HL-60/S4 treated with retinoic acid at 250 ng/mL for 4 days and 3 days (cell line): ENCODE results near the gene CPNE4.
"Not testable (repeated sequence)": the region's sequence is repeated elsewhere in the genome, so short reads cannot be mapped to it uniquely, and the experiment has no call there.

ENCODE experiments used
- in situ Hi-C: fragments of 300-500 bp; cut with MboI; formaldehyde crosslinking; loops from 2 replicates; pipeline ENCODE4 v1.7.0; 2022; ENCODE audit warnings: low sequenced_read_pairs

Gene CPNE4

DNA sequence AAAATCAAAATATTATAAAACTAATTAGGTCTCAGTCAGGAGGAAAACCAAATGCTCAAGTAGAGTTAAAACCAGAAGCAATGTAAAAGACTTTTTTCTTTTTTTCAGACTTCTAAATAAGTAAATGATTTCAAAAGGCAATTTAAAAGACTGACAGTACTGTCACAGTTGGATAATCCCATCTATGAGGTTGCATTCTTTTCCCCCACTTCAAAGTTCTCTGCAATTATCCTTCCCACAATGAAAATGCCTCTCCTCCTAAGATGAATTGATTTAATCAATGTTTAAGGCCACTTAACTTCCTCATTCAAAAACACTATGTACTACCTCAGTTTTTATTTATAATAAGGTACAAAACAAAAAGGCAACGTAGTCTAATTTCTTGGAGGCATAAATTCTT is 540.1 kb downstream of the CPNE4 start:
- in situ Hi-C loops = no loop called here

DNA sequence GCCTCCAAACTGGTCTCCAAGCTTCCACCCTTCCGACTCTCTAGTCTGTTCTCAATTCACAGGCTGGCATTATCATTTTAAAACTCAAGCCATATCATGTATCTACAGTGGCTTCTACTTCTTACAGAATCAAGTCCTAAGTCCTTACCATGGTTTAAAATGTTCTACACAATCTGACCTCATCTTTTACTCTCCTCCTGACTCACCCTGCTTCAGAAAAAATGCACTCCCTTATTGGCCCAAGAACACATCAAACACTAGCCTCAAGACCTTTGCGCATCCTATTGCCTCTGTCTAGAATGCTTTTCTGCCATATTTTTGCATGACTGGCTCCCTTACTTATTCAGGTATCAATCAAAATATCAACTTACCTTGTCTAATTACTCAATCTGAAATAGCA is 543.0 kb downstream of the CPNE4 start:
- in situ Hi-C loops = no loop called here

DNA sequence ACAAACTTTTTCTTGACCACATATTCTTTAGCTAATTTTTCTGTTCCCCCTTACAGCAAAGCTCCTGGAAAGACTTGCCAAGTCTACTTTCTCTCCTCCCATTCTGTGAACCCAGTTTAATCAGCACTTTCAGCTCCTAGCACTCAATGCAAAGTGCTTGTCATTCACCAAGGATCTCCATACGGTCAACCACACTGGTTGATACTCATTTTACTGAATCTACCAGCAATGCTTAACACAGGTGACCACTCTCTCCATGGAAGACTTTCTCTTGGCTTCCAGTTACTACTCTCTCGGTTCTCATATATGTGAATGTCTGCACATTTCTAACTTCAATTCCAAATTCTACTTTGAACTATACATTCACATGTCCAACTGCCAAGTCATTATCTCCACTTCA is 543.7 kb downstream of the CPNE4 start:
- in situ Hi-C loops = no loop called here

DNA sequence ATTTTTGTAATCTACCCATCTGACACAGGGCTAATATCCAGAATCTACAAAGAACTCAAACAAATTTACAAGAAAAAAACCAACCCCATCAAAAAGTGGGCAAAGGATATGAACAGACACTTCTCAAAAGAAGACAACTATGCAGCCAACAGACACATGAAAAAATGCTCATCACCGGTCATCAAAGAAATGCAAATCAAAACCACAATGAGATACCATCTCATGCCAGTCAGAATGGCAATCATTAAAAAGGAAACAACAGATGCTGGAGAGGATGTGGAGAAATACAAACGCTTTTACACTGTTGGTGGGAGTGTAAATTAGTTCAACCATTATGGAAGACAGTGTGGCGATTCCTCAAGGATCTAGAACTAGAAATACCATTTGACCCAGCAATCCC is 548.3 kb downstream of the CPNE4 start:
- in situ Hi-C loops = not testable (repeated sequence)

- in situ Hi-C loops = no loop called here
Measured at GRCh38 chr3:131485119-131485518, 549.7 kb downstream of the CPNE4 start.

GRCh38 chr3:131484496-131485111 is 550.2 kb downstream of the CPNE4 start:
- in situ Hi-C loops = no loop called here
